IPS-18c (cell line): ENCODE results near the gene LGALS7.
"Not testable (repeated sequence)": the region's sequence is repeated elsewhere in the genome, so short reads cannot be mapped to it uniquely, and the experiment has no call there.

Experiments used
- H3K4me3 ChIP-seq: 2 replicates; pipeline ENCODE4 v1.7.0; 2013; ENCODE audit warnings: low read depth, mild to moderate bottlenecking, low read length, moderate library complexity; ENCODE audit not compliant: insufficient read depth
- H3K9me3 ChIP-seq: one replicate; pipeline ENCODE4 v1.6.1; 2013; ENCODE audit warnings: mild to moderate bottlenecking, low read length, moderate library complexity; ENCODE audit not compliant: control insufficient read depth, insufficient read depth

LGALS7 gene

DNA sequence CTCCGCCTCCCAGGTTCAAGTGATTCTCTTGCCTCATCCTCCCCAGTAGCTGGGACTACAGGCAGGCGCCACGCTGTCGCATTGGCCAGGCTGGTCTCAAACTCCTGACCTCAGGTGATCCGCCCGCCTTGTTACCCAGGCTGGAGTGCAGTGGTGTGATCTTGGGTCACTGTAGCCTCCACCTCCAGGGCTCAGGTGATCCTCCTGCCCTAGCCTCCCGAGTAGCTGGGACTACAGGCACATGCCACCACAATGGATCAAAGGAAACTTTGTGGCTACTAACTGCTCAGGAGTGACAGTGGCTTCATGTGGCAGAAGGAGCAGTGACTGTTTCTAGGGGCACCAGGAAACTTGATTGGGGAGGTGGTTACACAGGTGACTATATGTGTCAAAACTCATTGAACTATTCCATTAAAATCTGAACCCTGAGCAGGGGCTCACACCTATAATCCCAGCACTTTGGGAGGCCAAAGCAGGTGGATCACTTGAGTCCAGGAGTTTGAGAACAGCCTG, 11.9 kb upstream of the LGALS7 start:
- H3K4me3 ChIP-seq: no peak overlapping the region
- no peaks in the 10 kb centered on the region for H3K9me3 ChIP-seq

- no peaks in the 10 kb centered on the region for H3K9me3 ChIP-seq
- H3K4me3 ChIP-seq: no peak overlapping the region
Observed at GRCh38 chr19:38784224-38784623, 10.9 kb upstream of the LGALS7 start.

DNA sequence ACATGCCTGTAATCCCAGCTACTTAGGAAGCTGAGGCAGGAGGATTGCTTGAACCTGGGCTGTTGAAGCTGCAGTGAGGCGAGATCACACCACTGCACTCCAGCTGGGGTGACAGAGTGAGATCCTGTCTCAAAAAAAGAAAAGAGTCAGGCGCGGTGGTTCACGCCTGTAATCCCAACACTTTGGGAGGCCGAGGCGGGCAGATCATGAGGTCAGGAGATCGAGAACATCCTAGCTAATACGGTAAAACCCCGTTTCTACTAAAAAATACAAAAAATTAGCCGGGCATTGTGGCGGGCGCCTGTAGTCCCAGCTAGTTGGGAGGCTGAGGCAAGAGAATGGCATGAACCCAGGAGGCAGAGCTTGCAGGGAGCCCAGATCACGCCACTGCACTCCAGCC, 8.9 kb upstream of the LGALS7 start:
- not testable (repeated sequence) for H3K9me3 ChIP-seq, H3K4me3 ChIP-seq

GRCh38 chr19:38781058-38781457, 7.7 kb upstream of the LGALS7 start:
- Histone ChIP-seq H3K4me3 (no peak overlapping the region), H3K9me3 (no peaks in the 10 kb centered on the region)

- no peak overlapping the region for H3K4me3 ChIP-seq
Observed at GRCh38 chr19:38780443-38780842, 7.1 kb upstream of the LGALS7 start.

GRCh38 chr19:38778733-38779132, 5.4 kb upstream of the LGALS7 start:
- Histone ChIP-seq H3K4me3 (no peak overlapping the region), H3K9me3 (no peaks in the 10 kb centered on the region)

More at GRCh38 chr19:38780443-38780842, 7.1 kb upstream of the LGALS7 start:
- H3K9me3 ChIP-seq: no peaks in the 10 kb centered on the region

GRCh38 chr19:38774181-38774950, 1.0 kb upstream of the LGALS7 start:
- H3K9me3 ChIP-seq: no peaks in the 10 kb centered on the region
- H3K4me3 ChIP-seq: no peak overlapping the region

- not testable (repeated sequence) for H3K9me3 ChIP-seq, H3K4me3 ChIP-seq
Observed at GRCh38 chr19:38771569-38771968, 1.7 kb downstream of the LGALS7 start.

- H3K4me3 ChIP-seq, H3K9me3 ChIP-seq: not testable (repeated sequence)
Observed at GRCh38 chr19:38770949-38771275, 2.4 kb downstream of the LGALS7 start.

DNA sequence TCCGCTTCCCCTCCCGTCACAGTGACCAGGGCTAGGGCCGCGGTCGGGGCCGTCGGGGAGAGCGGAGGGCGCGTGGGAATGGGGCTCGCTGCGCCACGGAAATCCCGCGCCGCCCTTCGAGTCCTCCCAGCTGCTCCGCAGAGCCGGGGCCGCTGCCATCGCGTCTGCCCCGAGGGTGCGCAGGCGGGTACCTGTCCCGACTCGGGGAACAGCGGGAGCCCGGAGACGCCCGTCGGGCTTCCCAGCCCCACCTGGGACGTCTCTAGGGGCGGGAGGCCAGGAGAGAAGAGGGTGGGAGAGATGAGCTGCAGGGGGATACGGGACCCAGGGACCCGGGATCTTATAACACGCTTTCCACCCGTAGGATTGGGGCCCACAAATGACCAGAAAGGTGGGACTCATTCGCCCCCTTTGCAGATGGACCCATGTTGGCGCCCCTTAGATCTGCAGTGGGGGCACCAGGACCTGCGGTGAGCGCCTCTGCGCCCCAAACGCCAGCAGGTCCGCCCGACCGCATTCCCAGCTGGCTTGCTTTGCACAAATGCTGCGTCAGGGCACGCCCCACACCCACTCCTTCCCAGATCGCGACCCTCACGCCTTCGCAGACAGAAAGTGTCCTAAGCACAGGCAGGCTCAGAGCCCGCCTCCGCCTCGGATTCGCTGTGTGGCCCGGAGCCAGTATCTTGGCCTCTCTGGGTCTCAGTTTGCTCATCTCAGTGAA, 2.9 kb downstream of the LGALS7 start:
- H3K4me3 ChIP-seq: peak overlapping the region; percentile 38; the same call in 1 of the 2 replicates
- not testable (repeated sequence) for H3K9me3 ChIP-seq

DNA sequence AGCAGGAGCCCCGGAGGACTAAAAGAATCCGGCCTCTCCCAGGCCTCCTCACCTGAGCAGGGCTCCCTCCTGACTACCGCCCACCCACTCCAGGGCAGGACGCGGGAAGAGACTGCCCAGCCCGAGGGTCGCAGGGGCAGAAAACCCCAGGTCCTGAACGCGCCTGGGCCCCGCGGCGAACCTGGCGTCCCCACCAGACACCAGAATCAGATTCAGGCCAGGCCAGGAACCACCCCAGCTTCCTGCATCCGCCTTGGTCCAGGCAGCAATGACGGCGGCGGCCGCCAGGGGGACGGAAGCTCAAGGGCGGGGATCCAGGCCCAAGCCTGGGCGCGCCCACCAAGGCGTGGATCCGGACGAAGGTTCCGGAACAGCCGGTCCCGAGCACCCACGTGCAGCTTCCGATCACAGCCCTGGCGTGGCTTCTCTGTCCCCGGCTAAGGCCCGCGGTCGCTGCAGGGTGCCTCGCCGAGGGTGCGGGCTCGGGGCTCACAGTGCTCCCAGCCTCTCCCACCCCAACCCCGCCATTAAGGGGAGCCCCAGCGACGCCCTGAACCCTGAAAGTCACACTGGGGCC, 3.6 kb downstream of the LGALS7 start:
- peak overlapping the region; percentile 38; the same call in 1 of the 2 replicates for H3K4me3 ChIP-seq
- no peaks in the 10 kb centered on the region for H3K9me3 ChIP-seq

DNA sequence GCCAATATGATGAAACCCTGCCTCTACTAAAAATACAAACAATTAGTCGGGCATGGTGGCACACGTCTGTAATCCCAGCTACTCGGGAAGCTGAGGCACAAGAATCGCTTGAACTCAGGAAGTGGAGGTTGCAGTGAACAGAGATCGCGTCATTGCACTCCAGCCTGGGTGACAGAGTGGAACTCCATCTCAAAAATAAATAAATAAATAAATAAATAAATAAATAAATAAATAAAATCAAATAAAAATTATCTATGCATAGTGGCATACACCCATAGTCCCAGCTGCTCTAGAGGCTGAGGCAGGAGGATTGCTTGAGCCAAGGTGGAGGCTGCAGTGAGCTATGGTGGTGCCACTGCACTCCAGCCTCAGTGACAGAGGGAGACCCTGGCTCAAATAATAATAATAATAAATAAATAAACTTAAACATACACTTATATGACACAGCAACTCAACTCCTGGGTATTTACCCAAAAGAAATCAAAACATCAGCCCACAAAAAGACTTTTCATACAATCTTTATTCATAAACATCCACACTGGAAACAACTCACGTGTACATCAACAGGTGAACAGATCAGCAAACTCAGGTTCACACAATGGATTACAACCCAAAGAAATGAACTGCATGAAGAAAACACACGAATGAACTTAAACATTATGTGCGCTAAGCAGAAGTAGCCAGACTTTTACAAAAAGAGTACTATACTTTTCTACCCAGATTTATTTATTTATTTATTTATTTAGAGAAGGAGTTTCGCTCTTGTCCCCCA, 6.9 kb downstream of the LGALS7 start:
- H3K9me3 ChIP-seq: no peaks in the 10 kb centered on the region

DNA sequence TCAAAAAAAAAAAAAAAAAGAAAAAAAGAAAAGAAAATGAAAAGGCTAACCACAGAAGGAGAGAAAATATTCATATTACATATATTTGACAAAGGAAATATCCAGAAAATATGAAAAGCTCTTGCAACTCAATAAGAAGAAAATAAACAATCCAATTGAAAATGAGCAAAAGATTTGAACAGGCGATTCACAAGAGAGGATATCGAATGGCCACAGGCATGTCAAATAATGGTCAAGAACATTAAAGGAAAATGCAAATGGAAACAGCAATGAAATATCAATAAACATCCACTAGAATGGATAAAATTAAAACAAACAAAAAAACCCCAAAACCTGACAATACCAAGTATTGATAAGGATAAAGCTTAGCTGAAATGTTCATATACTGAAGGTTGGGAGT, 8.1 kb downstream of the LGALS7 start:
- Histone ChIP-seq H3K4me3 (no peak overlapping the region), H3K9me3 (no peaks in the 10 kb centered on the region)

More for the DNA sequence above, 6.9 kb downstream of the LGALS7 start:
- H3K4me3 ChIP-seq: no peak overlapping the region

DNA sequence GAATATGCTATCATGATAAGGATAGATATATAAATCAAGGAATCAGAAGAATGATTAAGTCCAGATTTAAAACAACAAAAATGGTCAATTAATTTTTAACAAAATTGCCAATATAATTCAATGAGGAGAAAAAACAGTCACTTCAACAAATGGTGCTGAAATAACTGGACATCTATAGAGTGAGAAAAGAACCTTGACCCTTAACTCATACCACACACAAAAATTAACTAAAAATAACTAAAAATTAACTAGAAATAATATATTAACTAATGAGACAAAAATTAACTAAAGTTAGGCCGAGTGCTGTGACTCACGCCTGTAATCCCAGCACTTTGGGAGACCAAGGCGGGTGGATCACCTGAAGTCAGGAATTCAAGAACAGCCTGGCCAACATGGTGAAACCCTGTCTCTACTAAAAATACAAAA, 9.5 kb downstream of the LGALS7 start:
- H3K9me3 ChIP-seq: no peaks in the 10 kb centered on the region
- H3K4me3 ChIP-seq: no peak overlapping the region

DNA sequence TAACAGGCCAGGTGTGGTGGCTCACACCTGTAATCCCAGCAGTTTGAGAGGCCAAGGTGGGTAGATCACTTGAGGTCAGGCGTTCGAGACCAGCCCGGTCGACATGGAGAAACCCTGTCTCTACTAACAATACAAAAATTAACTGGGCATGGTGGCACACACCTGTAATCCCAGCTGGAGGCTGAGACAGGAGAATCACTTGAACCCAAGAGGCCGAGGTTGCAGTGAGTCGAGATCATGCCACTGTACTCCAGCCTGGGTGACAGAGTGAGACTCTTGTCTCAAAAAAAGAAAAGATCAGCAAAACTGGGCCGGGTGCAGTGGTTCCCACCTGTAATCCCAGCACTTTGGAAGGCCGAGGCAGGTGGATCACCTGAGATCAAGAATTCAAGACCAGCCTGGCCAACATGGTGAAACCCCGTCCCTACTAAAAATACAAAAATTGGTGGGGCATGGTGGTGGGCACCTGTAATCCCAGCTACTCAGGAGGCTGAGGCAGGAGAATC, 11.4 kb downstream of the LGALS7 start:
- not testable (repeated sequence) for H3K4me3 ChIP-seq, H3K9me3 ChIP-seq

GRCh38 chr19:38760805-38761517, 12.4 kb downstream of the LGALS7 start:
- H3K9me3 ChIP-seq, H3K4me3 ChIP-seq: not testable (repeated sequence)

GRCh38 chr19:38759590-38760003, 13.7 kb downstream of the LGALS7 start:
- Histone ChIP-seq H3K9me3 (no peaks in the 10 kb centered on the region), H3K4me3 (no peak overlapping the region)
